ENCODE measurements around the gene PALD1. TPM values are rescaled to one million over a fixed set of nuclear protein-coding genes. Genes with fewer than 3 reads are reported as not detected.

The PALD1 gene
- total RNA-seq, 4 donors from 2014 or later: 5.4 to 10.9 (median 9.2) TPM

DNA sequence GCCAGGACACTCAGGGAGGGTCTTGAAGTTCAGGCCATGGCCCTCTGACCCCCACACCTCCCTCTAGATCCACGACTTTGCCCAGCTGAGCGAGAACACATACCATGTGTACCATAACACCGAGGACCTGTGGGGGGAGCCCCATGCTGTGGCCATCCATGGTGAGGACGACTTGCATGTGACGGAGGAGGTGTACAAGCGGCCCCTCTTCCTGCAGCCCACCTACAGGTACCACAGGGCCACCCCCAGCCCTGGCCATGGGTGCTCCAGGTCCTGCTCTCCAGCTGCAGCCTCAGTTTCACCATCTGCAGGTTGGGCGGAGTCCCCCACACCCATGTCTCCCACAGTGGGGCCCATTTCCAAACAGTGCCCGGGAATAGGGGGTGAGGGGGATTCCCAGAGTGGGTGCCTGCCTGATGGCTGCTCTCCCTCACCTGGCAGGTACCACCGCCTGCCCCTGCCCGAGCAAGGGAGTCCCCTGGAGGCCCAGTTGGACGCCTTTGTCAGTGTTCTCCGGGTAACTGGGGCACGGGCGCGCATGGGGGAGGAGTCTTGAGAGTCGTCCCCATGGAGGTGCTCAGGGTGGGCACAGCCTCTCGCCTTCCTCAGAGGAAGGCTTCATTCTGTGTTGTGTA, 54.1 kb downstream of the PALD1 start:
- Histone ChIP-seq H3K4me1 (peaks cover 0 to 11% (median 0%) of the 10 kb centered on the region in 4 donors), H3K27me3 (no peaks in the 10 kb centered on the region), H3K4me3 (no peak overlapping the region), H3K9me3 (no peaks in the 10 kb centered on the region), H3K36me3 (no peaks in the 10 kb centered on the region), H3K27ac (no peak overlapping the region)
- TF ChIP-seq POLR2A (IDR thresholded peaks at IDR 0.05) (no peak), EP300 (IDR thresholded peaks at IDR 0.05) (no peak)
- TF ChIP-seq, protein P1, sequence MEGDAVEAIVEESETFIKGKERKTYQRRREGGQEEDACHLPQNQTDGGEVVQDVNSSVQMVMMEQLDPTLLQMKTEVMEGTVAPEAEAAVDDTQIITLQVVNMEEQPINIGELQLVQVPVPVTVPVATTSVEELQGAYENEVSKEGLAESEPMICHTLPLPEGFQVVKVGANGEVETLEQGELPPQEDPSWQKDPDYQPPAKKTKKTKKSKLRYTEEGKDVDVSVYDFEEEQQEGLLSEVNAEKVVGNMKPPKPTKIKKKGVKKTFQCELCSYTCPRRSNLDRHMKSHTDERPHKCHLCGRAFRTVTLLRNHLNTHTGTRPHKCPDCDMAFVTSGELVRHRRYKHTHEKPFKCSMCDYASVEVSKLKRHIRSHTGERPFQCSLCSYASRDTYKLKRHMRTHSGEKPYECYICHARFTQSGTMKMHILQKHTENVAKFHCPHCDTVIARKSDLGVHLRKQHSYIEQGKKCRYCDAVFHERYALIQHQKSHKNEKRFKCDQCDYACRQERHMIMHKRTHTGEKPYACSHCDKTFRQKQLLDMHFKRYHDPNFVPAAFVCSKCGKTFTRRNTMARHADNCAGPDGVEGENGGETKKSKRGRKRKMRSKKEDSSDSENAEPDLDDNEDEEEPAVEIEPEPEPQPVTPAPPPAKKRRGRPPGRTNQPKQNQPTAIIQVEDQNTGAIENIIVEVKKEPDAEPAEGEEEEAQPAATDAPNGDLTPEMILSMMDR (IDR thresholded peaks at IDR 0.05): no peak
- no peak for DNase-seq (ENCODE audit: low spot score in 2 of 2)
- WGBS, 2 donors: 92% methylated on average over 10 to 17 of the region's 17 CpGs

DNA sequence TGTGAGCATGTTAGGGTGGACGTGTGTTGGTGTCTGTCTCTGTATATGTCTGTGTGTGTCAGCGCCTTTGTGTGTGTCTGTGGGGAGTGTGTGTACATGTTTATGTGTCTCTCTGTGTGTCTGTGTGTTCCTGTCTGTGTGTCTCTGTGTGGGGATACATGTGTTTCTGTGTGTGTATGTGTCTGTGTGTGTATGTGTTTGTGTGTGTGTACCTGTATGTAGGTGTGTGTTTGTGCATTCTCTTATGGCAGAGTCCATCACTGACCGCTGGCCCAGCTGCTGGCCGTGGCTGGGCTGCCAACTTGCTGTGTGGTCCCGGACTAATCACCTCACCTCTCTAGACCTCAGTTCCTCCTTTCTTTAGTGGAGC, 54.6 kb downstream of the PALD1 start:
- TF ChIP-seq EP300 (IDR thresholded peaks at IDR 0.05): no peak
- TF ChIP-seq, protein P1 (IDR thresholded peaks at IDR 0.05): no peak
- TF ChIP-seq POLR2A (IDR thresholded peaks at IDR 0.05): no peak
- Histone ChIP-seq H3K4me3 (no peak overlapping the region), H3K27me3 (no peaks in the 10 kb centered on the region), H3K36me3 (no peaks in the 10 kb centered on the region), H3K9me3 (no peaks in the 10 kb centered on the region), H3K27ac (no peak overlapping the region), H3K4me1 (peaks cover 0 to 16% (median 0%) of the 10 kb centered on the region in 4 donors)
- no peak for DNase-seq (ENCODE audit: low spot score in 2 of 2)
- 88 to 93% methylated on average over 5 of the region's 5 CpGs for WGBS, 2 donors

DNA sequence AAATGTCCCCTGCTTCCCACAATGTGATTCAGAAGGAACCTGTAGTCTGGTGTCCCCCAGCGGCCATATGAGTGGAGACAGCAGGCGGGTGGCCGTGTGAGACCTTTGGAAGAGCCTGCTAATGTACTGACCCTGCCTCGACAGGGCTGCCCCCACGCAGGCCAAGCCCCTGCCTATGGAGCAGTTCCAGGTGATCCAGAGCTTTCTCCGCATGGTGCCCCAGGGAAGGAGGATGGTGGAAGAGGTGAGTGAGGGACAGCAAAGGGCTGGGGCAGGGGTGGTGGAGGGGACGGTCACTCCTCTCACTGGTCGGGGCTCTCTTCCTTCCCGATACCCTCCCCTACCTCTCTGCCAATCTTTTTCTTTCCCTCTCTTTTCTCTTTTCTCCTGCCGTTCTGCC, 55.7 kb downstream of the PALD1 start:
- no peaks in the 10 kb centered on the region for H3K27me3 ChIP-seq
- H3K4me3 ChIP-seq: no peak overlapping the region
- WGBS, 2 donors: 87 to 92% methylated on average over 10 of the region's 10 CpGs
- no peak for TF ChIP-seq POLR2A (IDR thresholded peaks at IDR 0.05)
- no peak for TF ChIP-seq EP300 (IDR thresholded peaks at IDR 0.05)
- TF ChIP-seq, protein P1 (IDR thresholded peaks at IDR 0.05): no peak
- peaks cover 0 to 22% (median 0%) of the 10 kb centered on the region in 4 donors for H3K4me1 ChIP-seq
- H3K36me3 ChIP-seq: peaks cover 0 to 3% (median 0%) of the 10 kb centered on the region in 3 donors
- H3K9me3 ChIP-seq: no peaks in the 10 kb centered on the region
- no peak for DNase-seq (ENCODE audit: low spot score in 2 of 2)
- no peak overlapping the region for H3K27ac ChIP-seq

DNA sequence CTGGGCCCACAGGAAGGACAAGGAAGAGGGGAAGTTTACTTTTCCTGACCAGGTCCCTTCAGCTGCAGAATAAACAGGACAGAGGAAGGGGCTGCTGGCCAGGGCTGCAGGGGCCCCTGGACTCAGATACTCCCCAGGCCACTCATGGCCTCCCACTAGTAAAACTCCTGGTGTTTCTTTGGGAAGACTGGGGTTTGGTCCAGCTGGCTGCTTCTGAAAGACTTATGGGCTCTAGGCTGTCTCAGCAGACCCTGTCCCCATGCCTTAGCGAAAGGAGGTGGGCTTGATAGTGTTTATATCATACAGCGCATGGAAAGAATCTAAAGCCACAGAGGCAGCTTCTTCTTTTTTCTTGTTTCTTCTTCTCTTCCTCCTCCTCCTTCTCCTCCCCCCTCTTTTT, 56.4 kb downstream of the PALD1 start:
- Histone ChIP-seq H3K27me3 (no peaks in the 10 kb centered on the region), H3K36me3 (peaks cover 0 to 7% (median 0%) of the 10 kb centered on the region in 3 donors), H3K27ac (no peak overlapping the region), H3K9me3 (no peaks in the 10 kb centered on the region), H3K4me3 (no peak overlapping the region), H3K4me1 (peaks cover 0 to 22% (median 0%) of the 10 kb centered on the region in 4 donors)
- DNase-seq (ENCODE audit: low spot score in 2 of 2): no peak
- 92 to 97% methylated on average over 2 of the region's 2 CpGs for WGBS, 2 donors
- TF ChIP-seq, protein P1 (IDR thresholded peaks at IDR 0.05): no peak
- TF ChIP-seq EP300 (IDR thresholded peaks at IDR 0.05) (no peak), POLR2A (IDR thresholded peaks at IDR 0.05) (no peak)

DNA sequence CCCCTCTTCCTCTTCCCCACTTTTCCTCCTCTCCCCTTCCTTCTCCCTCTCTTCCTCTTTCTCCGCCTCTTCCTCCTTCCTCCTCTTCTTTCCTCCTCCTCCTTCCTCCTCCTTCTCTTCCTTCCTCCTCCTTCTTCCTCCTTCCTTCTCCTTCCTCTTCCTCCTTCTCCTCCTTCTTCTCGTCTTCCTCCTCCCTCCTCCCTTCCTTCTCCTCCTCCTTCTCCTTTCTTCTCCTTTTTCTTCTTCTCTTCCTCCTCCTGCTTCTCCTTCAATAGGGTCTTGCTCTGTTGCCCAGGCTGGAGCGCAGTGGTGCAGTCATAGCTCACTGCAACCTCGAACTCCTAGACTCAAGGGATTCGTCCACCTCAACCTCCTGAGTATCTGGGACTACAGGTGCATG, 56.9 kb downstream of the PALD1 start:
- TF ChIP-seq POLR2A (IDR thresholded peaks at IDR 0.05) (no peak), EP300 (IDR thresholded peaks at IDR 0.05) (no peak)
- TF ChIP-seq, protein P1 (IDR thresholded peaks at IDR 0.05): no peak
- WGBS, 2 donors: 92% methylated on average over 5 of the region's 5 CpGs
- Histone ChIP-seq H3K27me3 (no peaks in the 10 kb centered on the region), H3K36me3 (peaks cover 0 to 7% (median 0%) of the 10 kb centered on the region in 3 donors), H3K27ac (no peak overlapping the region), H3K4me1 (peaks cover 0 to 22% (median 0%) of the 10 kb centered on the region in 4 donors), H3K9me3 (no peaks in the 10 kb centered on the region), H3K4me3 (no peak overlapping the region)
- no peak for DNase-seq (ENCODE audit: low spot score in 2 of 2)

Data from tibial nerve (tissue), 4 donors.